Activated CD8-positive, alpha-beta memory T cell treated with anti-CD3 and anti-CD28 coated beads, Interleukin-2, amount 10 ng/mL, durations not matched to agents 7 days and 5 days (primary cell): ENCODE data around the gene CCNC. TPM values are rescaled to one million over a fixed set of nuclear protein-coding genes. Genes with fewer than 3 reads are reported as not detected.

Experiments
- ATAC-seq: fragments of 150-1000 bp; cut with Tn5 transposase; one replicate; pipeline ENCODE4 v1.10.0; 2021; ENCODE audit warnings: moderate library complexity
- CTCF ChIA-PET: fragments of 350-600 bp; sonication (Branson Sonifier 250); formaldehyde crosslinking; loops from one replicate; lab custom pipeline; 2021; ENCODE audit warnings: antibody characterized with exemption; lab: Charles Lee
- DNase-seq: peaks from one replicate; pipeline ENCODE4 v3.0.0-alpha.2; 2020
- H3K27ac Mint-ChIP-seq: one replicate; pipeline ENCODE4 v1.8.0; 2021; ENCODE audit warnings: mild to moderate bottlenecking, mixed read lengths
- H3K27me3 Mint-ChIP-seq: one replicate; pipeline ENCODE4 v1.8.0; 2021; ENCODE audit warnings: mixed read lengths
- H3K36me3 Mint-ChIP-seq: one replicate; pipeline ENCODE4 v1.8.0; 2021; ENCODE audit warnings: mild to moderate bottlenecking, mixed read lengths
- H3K4me1 Mint-ChIP-seq: one replicate; pipeline ENCODE4 v1.8.0; 2021; ENCODE audit warnings: mixed read lengths
- H3K4me3 Mint-ChIP-seq: one replicate; pipeline ENCODE4 v1.8.0; 2021; ENCODE audit warnings: mild to moderate bottlenecking, moderate library complexity, mixed read lengths
- H3K9me3 Mint-ChIP-seq: one replicate; pipeline ENCODE4 v1.8.0; 2022; ENCODE audit warnings: low read depth, mixed read lengths
- total RNA-seq, 2 experiments: library from RNA; stranded (reverse); gene quantifications; one replicate each; pipeline ENCODE4 v1.2.3, GENCODE V29; 2021

CCNC gene
- total RNA-seq, 2 experiments from 2014 or later = 39.3 to 39.4 TPM

- no peaks in the 10 kb centered on the region for H3K9me3 Mint-ChIP-seq
- CTCF ChIA-PET = no interaction called here
- H3K27ac Mint-ChIP-seq = no peak overlapping the region
Measured at GRCh38 chr6:99507648-99508047, 60.8 kb downstream of the CCNC start.

GRCh38 chr6:99501762-99502161 lies 66.7 kb downstream of the CCNC start:
- Mint-ChIP-seq H3K4me3 (no peak overlapping the region), H3K4me1 (no peaks in the 10 kb centered on the region), H3K36me3 (peaks cover 14% of the 10 kb centered on the region), H3K27ac (no peak overlapping the region), H3K27me3 (no peaks in the 10 kb centered on the region), H3K9me3 (no peaks in the 10 kb centered on the region)
- ATAC-seq (no peak), DNase-seq (no peak)
- CTCF ChIA-PET = no interaction called here

More at GRCh38 chr6:99507648-99508047, 60.8 kb downstream of the CCNC start:
- Mint-ChIP-seq H3K4me1 (peaks cover 7% of the 10 kb centered on the region), H3K27me3 (no peaks in the 10 kb centered on the region), H3K4me3 (no peak overlapping the region), H3K36me3 (peaks cover 10% of the 10 kb centered on the region)
- DNase-seq (no peak), ATAC-seq (no peak)

GRCh38 chr6:99498421-99498820 lies 70.0 kb downstream of the CCNC start:
- Mint-ChIP-seq H3K27me3 (no peaks in the 10 kb centered on the region), H3K4me3 (no peak overlapping the region), H3K36me3 (peaks cover 11% of the 10 kb centered on the region), H3K4me1 (no peaks in the 10 kb centered on the region), H3K9me3 (no peaks in the 10 kb centered on the region), H3K27ac (no peak overlapping the region)
- DNase-seq (no peak), ATAC-seq (no peak)
- CTCF ChIA-PET = no interaction called here

- no peak for ATAC-seq
- H3K9me3 Mint-ChIP-seq = no peaks in the 10 kb centered on the region
- H3K4me3 Mint-ChIP-seq = no peak overlapping the region
- CTCF ChIA-PET = no interaction called here
- no peak for DNase-seq
- H3K27ac Mint-ChIP-seq = no peak overlapping the region
- peaks cover under 1% of the 10 kb centered on the region for H3K36me3 Mint-ChIP-seq
- H3K4me1 Mint-ChIP-seq = peaks cover 2% of the 10 kb centered on the region
- H3K27me3 Mint-ChIP-seq = no peaks in the 10 kb centered on the region
Measured at GRCh38 chr6:99495466-99495865, 73.0 kb downstream of the CCNC start.

Other genes starting within 250 kb of the CCNC start
- gene FAXC, start 219.0 kb downstream of the CCNC start, total RNA-seq = under 1 TPM in 1 of 2 experiments, not detected in 1; 0.30 TPM
- gene COQ3, start 174.5 kb downstream of the CCNC start, total RNA-seq = 10 to 100 TPM; 10.6 to 12.2 TPM
- 100 to 1,000 TPM; 136 to 162 TPM for gene PNISR, start 143.4 kb downstream of the CCNC start, total RNA-seq
- gene USP45, start 53.2 kb downstream of the CCNC start, total RNA-seq = 10 to 100 TPM; 10.2 to 16.0 TPM
- gene PRDM13, start 38.2 kb upstream of the CCNC start, total RNA-seq = under 1 TPM in 1 of 2 experiments, not detected in 1; 0.14 TPM